GM13977 (cell line): Measurements from ENCODE around the gene FAM174B.

ENCODE experiments used
- DNase-seq: peaks from one replicate; pipeline ENCODE4 v3.0.0; 2012; ENCODE audit warnings: low spot score
- in situ Hi-C: fragments of 300-500 bp; cut with MboI; formaldehyde crosslinking; loops from one replicate; pipeline ENCODE4 v1.12.0; 2022; ENCODE audit warnings: low sequenced_read_pairs, low pct_unique_long_range_greater_than_20kb, mixed read lengths, inconsistent platforms; ENCODE audit not compliant: unreplicated experiment
- TF ChIP-seq, protein P1 (sequence below): IDR thresholded peaks from 2 replicates; pipeline ENCODE4 v1.5.1; 2012; ENCODE audit warnings: mild to moderate bottlenecking, control low read depth; ENCODE audit not compliant: insufficient read depth; ENCODE audit errors: extremely low read depth, missing control alignments

The FAM174B gene

DNA sequence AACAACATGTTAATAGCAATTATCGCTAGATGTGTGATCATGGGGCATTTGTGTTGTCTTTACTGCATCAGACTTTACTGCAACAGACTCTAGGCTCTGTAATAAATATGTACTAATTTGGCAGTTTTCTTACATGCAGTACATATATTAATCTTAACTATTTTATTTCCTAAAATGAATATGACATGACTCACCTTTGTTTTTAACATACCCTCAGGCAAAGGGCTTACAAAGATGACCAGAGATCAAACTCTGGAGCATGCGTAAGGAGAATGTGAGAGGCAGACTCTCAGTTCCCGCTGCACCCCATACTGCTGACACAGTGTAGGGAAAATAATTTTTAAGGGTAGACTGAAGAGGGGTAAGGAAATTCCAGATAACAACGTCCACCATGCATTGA, 7.2 kb upstream of the FAM174B start:
- TF ChIP-seq, protein P1, sequence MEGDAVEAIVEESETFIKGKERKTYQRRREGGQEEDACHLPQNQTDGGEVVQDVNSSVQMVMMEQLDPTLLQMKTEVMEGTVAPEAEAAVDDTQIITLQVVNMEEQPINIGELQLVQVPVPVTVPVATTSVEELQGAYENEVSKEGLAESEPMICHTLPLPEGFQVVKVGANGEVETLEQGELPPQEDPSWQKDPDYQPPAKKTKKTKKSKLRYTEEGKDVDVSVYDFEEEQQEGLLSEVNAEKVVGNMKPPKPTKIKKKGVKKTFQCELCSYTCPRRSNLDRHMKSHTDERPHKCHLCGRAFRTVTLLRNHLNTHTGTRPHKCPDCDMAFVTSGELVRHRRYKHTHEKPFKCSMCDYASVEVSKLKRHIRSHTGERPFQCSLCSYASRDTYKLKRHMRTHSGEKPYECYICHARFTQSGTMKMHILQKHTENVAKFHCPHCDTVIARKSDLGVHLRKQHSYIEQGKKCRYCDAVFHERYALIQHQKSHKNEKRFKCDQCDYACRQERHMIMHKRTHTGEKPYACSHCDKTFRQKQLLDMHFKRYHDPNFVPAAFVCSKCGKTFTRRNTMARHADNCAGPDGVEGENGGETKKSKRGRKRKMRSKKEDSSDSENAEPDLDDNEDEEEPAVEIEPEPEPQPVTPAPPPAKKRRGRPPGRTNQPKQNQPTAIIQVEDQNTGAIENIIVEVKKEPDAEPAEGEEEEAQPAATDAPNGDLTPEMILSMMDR = no peak
- in situ Hi-C loops = no loop called here
- no peak for DNase-seq

DNA sequence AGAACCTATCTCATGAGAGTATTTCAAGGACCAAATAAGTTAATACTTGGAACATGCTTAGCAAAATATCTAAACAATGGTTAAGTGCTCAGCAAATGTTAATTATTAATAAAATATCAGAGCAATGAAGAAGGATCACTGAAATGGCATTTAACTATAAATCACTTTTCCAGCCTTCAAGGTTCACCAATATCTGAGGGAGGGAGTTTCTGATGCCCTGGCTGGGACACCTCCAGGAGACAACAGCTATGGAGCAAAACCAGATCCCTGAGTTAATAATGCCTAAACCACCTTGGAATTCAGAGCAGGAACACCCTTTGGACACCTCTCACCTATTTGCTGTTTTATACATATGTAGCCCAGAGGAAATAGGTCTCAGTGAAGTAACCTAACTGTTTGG, 6.4 kb upstream of the FAM174B start:
- no peak for DNase-seq
- in situ Hi-C loops = no loop called here
- TF ChIP-seq, protein P1 = no peak

DNA sequence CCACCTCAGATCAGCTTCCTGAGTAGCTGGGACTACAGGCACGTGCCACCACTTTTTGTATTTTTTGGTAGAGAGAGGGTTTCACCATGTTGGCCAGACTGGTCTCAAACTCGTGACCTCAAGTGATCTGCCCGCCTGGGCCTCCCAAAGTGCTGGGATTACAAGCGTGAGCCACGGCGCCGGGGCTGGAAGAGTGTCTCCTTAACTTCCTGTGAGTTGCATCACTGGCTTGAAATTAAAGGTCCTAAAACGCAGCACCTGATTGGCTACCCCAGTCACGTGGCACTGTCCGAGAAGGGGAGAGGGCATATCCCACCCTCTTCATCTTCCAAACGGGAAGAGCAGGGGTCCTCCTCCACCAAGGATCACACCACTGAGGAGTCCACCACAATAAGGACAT, 5.5 kb upstream of the FAM174B start:
- DNase-seq = no peak
- in situ Hi-C loops = no loop called here
- TF ChIP-seq, protein P1 = no peak

DNA sequence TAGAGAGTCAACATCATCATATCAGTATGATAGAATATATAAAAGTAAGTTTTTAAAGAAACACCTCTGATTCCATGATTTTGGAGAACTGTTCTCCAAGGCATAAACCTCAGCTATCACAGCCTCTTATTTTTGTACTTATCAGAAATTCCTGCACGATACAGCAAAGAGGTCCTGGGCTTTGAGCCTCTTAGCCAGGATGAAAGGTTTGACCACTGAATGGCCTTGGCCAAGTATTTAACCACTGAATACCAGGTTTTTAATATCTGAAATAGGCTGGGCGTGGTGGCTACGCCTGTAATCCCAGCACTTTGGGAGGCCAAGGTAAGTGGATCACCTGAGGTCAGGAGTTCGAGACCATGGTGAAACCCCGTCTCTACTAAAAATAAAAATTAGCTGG, 1.9 kb upstream of the FAM174B start:
- in situ Hi-C loops = no loop called here
- TF ChIP-seq, protein P1 = no peak
- no peak for DNase-seq

DNA sequence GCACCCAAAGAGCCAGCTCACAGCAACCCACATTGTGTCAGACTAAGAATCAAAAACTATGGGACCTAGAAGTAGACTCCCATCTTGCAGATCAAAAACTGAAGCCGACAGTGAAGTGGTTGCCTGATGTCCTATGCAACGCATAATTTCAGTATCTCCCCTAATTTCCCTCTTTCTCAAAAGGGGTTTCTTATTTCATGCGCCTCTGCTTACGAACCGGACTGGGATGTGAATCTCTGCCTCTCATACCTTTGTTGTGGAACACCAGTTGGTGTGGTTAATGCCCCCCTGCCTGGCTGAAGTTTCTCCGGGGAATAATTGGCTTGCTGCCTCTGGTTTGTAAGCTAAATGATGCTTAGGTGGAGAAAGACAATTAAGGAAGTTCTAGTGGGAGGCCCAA, 514 bp upstream of the FAM174B start:
- no peak for DNase-seq
- TF ChIP-seq, protein P1 = no peak
- in situ Hi-C loops = no loop called here

DNA sequence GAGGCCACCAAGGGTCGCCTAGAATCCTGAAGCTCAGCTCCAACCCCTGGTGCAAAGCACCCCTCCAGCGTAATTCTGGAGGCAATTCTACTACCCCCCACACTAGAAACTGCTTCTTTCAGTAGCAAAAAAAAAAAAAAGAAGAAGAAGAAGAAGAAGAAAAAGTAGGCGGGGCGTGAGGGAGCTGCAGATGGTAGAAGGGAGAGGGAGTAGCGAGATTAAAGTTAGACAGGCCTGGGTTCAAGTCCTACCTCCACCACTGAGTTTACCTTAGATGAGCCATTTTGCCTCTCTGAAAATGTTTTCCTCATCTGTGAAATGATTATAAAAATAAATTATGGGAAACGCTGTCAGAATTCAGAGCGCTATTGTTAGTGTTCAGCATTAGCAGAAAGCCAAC, 913 bp downstream of the FAM174B start:
- in situ Hi-C loops = no loop called here
- DNase-seq = peak; percentile 37
- TF ChIP-seq, protein P1 = no peak

DNA sequence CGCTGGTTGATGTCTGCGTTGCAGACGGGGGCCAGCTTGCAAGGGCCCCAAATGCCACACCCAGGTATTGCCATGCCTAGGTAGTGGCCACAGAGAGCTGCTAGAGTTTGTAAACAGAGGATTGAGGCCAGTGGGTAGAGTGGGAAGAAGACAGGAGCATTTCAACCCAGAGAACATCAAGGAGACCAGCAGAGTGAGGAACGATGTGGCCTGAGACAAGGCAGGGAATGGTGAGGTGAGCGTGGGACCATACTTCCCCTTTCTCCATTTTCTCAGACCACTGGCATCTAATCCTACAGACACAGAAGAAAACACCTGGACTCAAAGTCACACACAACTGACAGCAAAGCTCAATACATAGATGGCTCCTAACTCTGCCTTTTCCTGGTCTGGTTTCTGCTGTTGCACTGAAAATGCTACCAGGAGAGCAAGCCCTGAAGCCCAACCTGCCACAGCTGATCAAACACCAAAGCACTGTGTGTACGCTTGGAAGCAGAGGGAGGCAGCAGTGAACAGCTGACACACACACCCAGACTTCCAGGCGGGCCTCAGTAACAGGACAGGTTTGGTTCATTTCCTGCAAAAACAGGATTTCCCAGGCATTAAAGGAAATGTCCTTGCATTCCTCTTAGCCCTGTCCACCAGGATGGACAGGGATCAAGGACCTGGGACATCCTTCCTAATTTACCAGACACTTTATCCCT, 1.6 kb downstream of the FAM174B start:
- TF ChIP-seq, protein P1 = no peak
- in situ Hi-C loops = no loop called here
- peak; percentile 67 for DNase-seq
